OCI-LY7 (cell line): Measurements from ENCODE around the gene GPHN. TPM values are rescaled to one million over a fixed set of nuclear protein-coding genes. Genes with fewer than 3 reads are reported as not detected.
"Not testable (repeated sequence)": the region's sequence is repeated elsewhere in the genome, so short reads cannot be mapped to it uniquely, and the experiment has no call there.

Experiments used
- BruUV-seq: library from RNA; stranded (reverse); fragments of 400-500 nt; replicated peaks from 2 replicates; lab custom pipeline; 2021; lab: Mats Ljungman, UMichigan
- CTCF ChIA-PET: fragments of 300-600 bp; sonication (Branson Sonifier 250); formaldehyde crosslinking; loops from one replicate; lab custom pipeline; 2022; ENCODE audit warnings: antibody characterized with exemption; ENCODE audit not compliant: unreplicated experiment; lab: Charles Lee
- POLR2A ChIA-PET: fragments of 300-600 bp; sonication (Branson Sonifier 250); formaldehyde crosslinking; loops from one replicate; lab custom pipeline; 2022; ENCODE audit warnings: antibody characterized with exemption; lab: Charles Lee
- DNase-seq: peaks from one replicate; pipeline ENCODE4 v3.0.0-alpha.2; 2015; ENCODE audit warnings: low spot score
- H2AFZ ChIP-seq: fragments of 200-600 bp; sonication (generic), shearing (Covaris generic); 2 replicates; pipeline ENCODE4 v1.6.1; 2014; ENCODE audit warnings: mild to moderate bottlenecking, antibody characterized with exemption, low read length, moderate library complexity
- H3K27ac ChIP-seq: fragments of 200-600 bp; sonication (generic); 2 replicates; pipeline ENCODE4 v1.5.1; 2014; ENCODE audit warnings: mixed run types, low read depth, mild to moderate bottlenecking, moderate library complexity, low read length, inconsistent platforms; ENCODE audit not compliant: poor library complexity, severe bottlenecking
- H3K36me3 ChIP-seq: fragments of 200-600 bp; sonication (generic); 2 replicates; pipeline ENCODE4 v1.6.1; 2014; ENCODE audit warnings: mild to moderate bottlenecking, antibody characterized with exemption, low read length, moderate library complexity, mixed read lengths; ENCODE audit not compliant: insufficient read depth
- H3K4me1 ChIP-seq: fragments of 200-600 bp; sonication (generic); 2 replicates; pipeline ENCODE4 v1.5.1; 2014; ENCODE audit warnings: mild to moderate bottlenecking, low read length; ENCODE audit not compliant: insufficient read depth, poor library complexity, severe bottlenecking
- H3K4me2 ChIP-seq: fragments of 200-600 bp; sonication (generic); 2 replicates; pipeline ENCODE4 v1.6.1; 2014; ENCODE audit warnings: mild to moderate bottlenecking, low read length
- H3K4me3 ChIP-seq: fragments of 200-600 bp; sonication (generic); 2 replicates; pipeline ENCODE4 v1.5.1; 2014; ENCODE audit warnings: mild to moderate bottlenecking, low read depth, low read length; ENCODE audit not compliant: poor library complexity, severe bottlenecking
- H3K79me2 ChIP-seq: fragments of 200-600 bp; sonication (generic); 2 replicates; pipeline ENCODE4 v1.6.1; 2016; ENCODE audit warnings: low read depth, mild to moderate bottlenecking, low read length, moderate library complexity, mixed read lengths; ENCODE audit not compliant: insufficient read depth
- H3K9me2 ChIP-seq: fragments of 200-600 bp; sonication (generic); 2 replicates; pipeline ENCODE4 v1.6.1; 2016; ENCODE audit warnings: mild to moderate bottlenecking, low read length, mixed read lengths; ENCODE audit not compliant: insufficient read depth
- H3K9me3 ChIP-seq: fragments of 200-600 bp; sonication (generic); 2 replicates; pipeline ENCODE4 v1.6.1; 2014; ENCODE audit warnings: mild to moderate bottlenecking, mixed run types, low read length, mixed read lengths
- H4K20me1 ChIP-seq: fragments of 200-600 bp; sonication (generic); 2 replicates; pipeline ENCODE4 v1.6.1; 2014; ENCODE audit warnings: mild to moderate bottlenecking, antibody characterized with exemption, low read length, moderate library complexity, mixed read lengths; ENCODE audit not compliant: insufficient read depth
- EZH2phosphoT487 ChIP-seq: fragments of 200-600 bp; sonication (generic); IDR thresholded peaks from 2 replicates; pipeline ENCODE4 v1.6.1; 2018; ENCODE audit warnings: low read depth, borderline replicate concordance, mild to moderate bottlenecking, mixed run types, antibody characterized with exemption, low read length, moderate library complexity, mixed read lengths
- intact Hi-C: fragments of 100-400 bp; cut with micrococcal nuclease; formaldehyde crosslinking; loops from one replicate; pipeline ENCODE4 v1.10.0; 2022; ENCODE audit not compliant: unreplicated experiment
- total RNA-seq, 2 experiments: library from RNA; depleted of rRNA in 1 of 2; stranded (reverse); fragments of >200 nt in 1 of 2; shearing (Covaris generic) in 1 of 2; gene quantifications; 2 replicates each; pipeline ENCODE4 v1.2.3, GENCODE V29; 2014 to 2022
- TF ChIP-seq, protein P1 (sequence below): fragments of 200-600 bp; sonication (generic); conservative IDR thresholded peaks from 2 replicates; pipeline ENCODE4 v1.5.1; 2014; ENCODE audit warnings: mild to moderate bottlenecking, antibody characterized with exemption, low read length, moderate library complexity, mixed read lengths

Gene GPHN
- total RNA-seq, 2 experiments from 2014 or later = not detected

GRCh38 chr14:66724996-66725395, 217.0 kb downstream of the GPHN start:
- Histone ChIP-seq H3K9me2 (no peaks in the 10 kb centered on the region), H3K27ac (no peak overlapping the region), H3K36me3 (no peaks in the 10 kb centered on the region), H4K20me1 (no peaks in the 10 kb centered on the region), H3K9me3 (no peaks in the 10 kb centered on the region), H2AFZ (no peak overlapping the region), H3K4me3 (no peak overlapping the region), H3K79me2 (no peaks in the 10 kb centered on the region), H3K4me1 (no peaks in the 10 kb centered on the region), H3K4me2 (no peak overlapping the region)
- BruUV-seq = no TSS peak
- intact Hi-C loops = no loop called here
- no peak for DNase-seq
- no peak for TF ChIP-seq EZH2phosphoT487
- TF ChIP-seq, protein P1, sequence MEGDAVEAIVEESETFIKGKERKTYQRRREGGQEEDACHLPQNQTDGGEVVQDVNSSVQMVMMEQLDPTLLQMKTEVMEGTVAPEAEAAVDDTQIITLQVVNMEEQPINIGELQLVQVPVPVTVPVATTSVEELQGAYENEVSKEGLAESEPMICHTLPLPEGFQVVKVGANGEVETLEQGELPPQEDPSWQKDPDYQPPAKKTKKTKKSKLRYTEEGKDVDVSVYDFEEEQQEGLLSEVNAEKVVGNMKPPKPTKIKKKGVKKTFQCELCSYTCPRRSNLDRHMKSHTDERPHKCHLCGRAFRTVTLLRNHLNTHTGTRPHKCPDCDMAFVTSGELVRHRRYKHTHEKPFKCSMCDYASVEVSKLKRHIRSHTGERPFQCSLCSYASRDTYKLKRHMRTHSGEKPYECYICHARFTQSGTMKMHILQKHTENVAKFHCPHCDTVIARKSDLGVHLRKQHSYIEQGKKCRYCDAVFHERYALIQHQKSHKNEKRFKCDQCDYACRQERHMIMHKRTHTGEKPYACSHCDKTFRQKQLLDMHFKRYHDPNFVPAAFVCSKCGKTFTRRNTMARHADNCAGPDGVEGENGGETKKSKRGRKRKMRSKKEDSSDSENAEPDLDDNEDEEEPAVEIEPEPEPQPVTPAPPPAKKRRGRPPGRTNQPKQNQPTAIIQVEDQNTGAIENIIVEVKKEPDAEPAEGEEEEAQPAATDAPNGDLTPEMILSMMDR = no peak
- ChIA-PET CTCF (no interaction called here), POLR2A (no interaction called here)

- CTCF ChIA-PET, H3K27ac ChIP-seq, H3K36me3 ChIP-seq, intact Hi-C loops, DNase-seq, BruUV-seq, H3K4me3 ChIP-seq, H3K4me2 ChIP-seq, H3K4me1 ChIP-seq, H2AFZ ChIP-seq, H4K20me1 ChIP-seq, H3K9me3 ChIP-seq, H3K79me2 ChIP-seq, POLR2A ChIA-PET, H3K9me2 ChIP-seq: not testable (repeated sequence)
Measured at GRCh38 chr14:66731298-66731697, 223.4 kb downstream of the GPHN start.

- no peak for DNase-seq
- Histone ChIP-seq H3K27ac (no peak overlapping the region), H3K4me1 (no peaks in the 10 kb centered on the region), H3K9me2 (no peaks in the 10 kb centered on the region), H3K4me3 (no peak overlapping the region), H3K79me2 (no peaks in the 10 kb centered on the region), H4K20me1 (no peaks in the 10 kb centered on the region), H2AFZ (no peak overlapping the region), H3K4me2 (no peak overlapping the region), H3K9me3 (0 out of 2 replicates have a peak, but pooled peaks cover 5% of the 10 kb centered on the region), H3K36me3 (no peaks in the 10 kb centered on the region)
- POLR2A ChIA-PET = no interaction called here
- intact Hi-C loops = no loop called here
- no TSS peak for BruUV-seq
- CTCF ChIA-PET = no interaction called here
- TF ChIP-seq, protein P1 = no peak
- TF ChIP-seq EZH2phosphoT487 = no peak
Measured at GRCh38 chr14:66735853-66736252, 227.9 kb downstream of the GPHN start.
